Upper lobe of left lung (tissue), 4 donors: ENCODE data around the gene RARB.

Source experiments
- CTCF ChIP-seq, 6 experiments: fragments of 450-650 bp in 4 of 6; fragments of 200-600 bp in 2 of 6; sonication (generic) in 2 of 6; IDR thresholded peaks; one replicate each; pipeline ENCODE4 v1.5.1; 2016 to 2019; ENCODE audit warnings: antibody characterized with exemption in 6 of 6
- EP300 ChIP-seq, 4 donors: sonication (generic); formaldehyde crosslinking; IDR thresholded peaks; one replicate each; pipeline ENCODE4 v1.5.1; 2017; ENCODE audit warnings: antibody characterized with exemption in 4 of 4, control low read depth in 2 of 4
- POLR2A ChIP-seq, 4 donors: fragments of 450-650 bp; IDR thresholded peaks; one replicate each; pipeline ENCODE4 v1.5.1; 2016 to 2017; ENCODE audit warnings: antibody characterized with exemption in 4 of 4, mild to moderate bottlenecking in 2 of 4
- POLR2AphosphoS5 ChIP-seq, 2 donors: sonication (generic); formaldehyde crosslinking; IDR thresholded peaks; one replicate each; pipeline ENCODE4 v1.5.1; 2017; ENCODE audit warnings: antibody characterized with exemption in 2 of 2

- TF ChIP-seq EP300 (IDR thresholded peaks at IDR 0.05): no peak
- no peak for TF ChIP-seq POLR2A (IDR thresholded peaks at IDR 0.05)
- no peak for TF ChIP-seq CTCF (IDR thresholded peaks at IDR 0.05)
- no peak for TF ChIP-seq POLR2AphosphoS5 (IDR thresholded peaks at IDR 0.05)
Measured at GRCh38 chr3:25576831-25577454, 148.9 kb downstream of the RARB start.
